ENCODE data around the gene RTF1.
"Not testable (repeated sequence)": the region's sequence is repeated elsewhere in the genome, so short reads cannot be mapped to it uniquely, and the experiment has no call there.

The RTF1 gene

GRCh38 chr15:41438206-41438605 lies 21.3 kb downstream of the RTF1 start:
- no peak for DNase-seq

- not testable (repeated sequence) for DNase-seq
Measured at GRCh38 chr15:41438745-41439144, 21.9 kb downstream of the RTF1 start.

- no peak for DNase-seq
Measured at GRCh38 chr15:41443275-41443674, 26.4 kb downstream of the RTF1 start.

GRCh38 chr15:41445399-41445798 lies 28.5 kb downstream of the RTF1 start:
- no peak for DNase-seq

GRCh38 chr15:41462084-41462795 lies 45.3 kb downstream of the RTF1 start:
- no peak for DNase-seq

- DNase-seq: no peak
Measured at GRCh38 chr15:41464889-41465580, 48.1 kb downstream of the RTF1 start.

GRCh38 chr15:41465822-41466421 lies 49.0 kb downstream of the RTF1 start:
- peak in 1 of 2 donors; percentile 26 for DNase-seq

- no peak for DNase-seq
Measured at GRCh38 chr15:41466711-41467110, 49.8 kb downstream of the RTF1 start.

GRCh38 chr15:41469644-41470043 lies 52.7 kb downstream of the RTF1 start:
- DNase-seq: not testable (repeated sequence)

- DNase-seq: no peak
Measured at GRCh38 chr15:41473418-41473817, 56.5 kb downstream of the RTF1 start.

- no peak for DNase-seq
Measured at GRCh38 chr15:41474436-41474835, 57.5 kb downstream of the RTF1 start.

- no peak for DNase-seq
Measured at GRCh38 chr15:41474941-41475340, 58.0 kb downstream of the RTF1 start.

- DNase-seq: no peak
Measured at GRCh38 chr15:41476416-41477048, 59.6 kb downstream of the RTF1 start.

GRCh38 chr15:41480396-41481140 lies 63.7 kb downstream of the RTF1 start:
- DNase-seq: no peak

- DNase-seq: no peak
Measured at GRCh38 chr15:41482110-41482877, 65.4 kb downstream of the RTF1 start.

- DNase-seq: no peak
Measured at GRCh38 chr15:41483115-41483514, 66.2 kb downstream of the RTF1 start.

GRCh38 chr15:41483519-41483918 lies 66.6 kb downstream of the RTF1 start:
- DNase-seq: no peak

GRCh38 chr15:41484937-41485625 lies 68.2 kb downstream of the RTF1 start:
- no peak for DNase-seq

- DNase-seq: no peak
Measured at GRCh38 chr15:41486286-41486685, 69.4 kb downstream of the RTF1 start.

GRCh38 chr15:41487381-41487780 lies 70.5 kb downstream of the RTF1 start:
- DNase-seq: no peak

- no peak for DNase-seq
Measured at GRCh38 chr15:41487802-41488201, 70.9 kb downstream of the RTF1 start.

Measured in stimulated activated CD4-positive, alpha-beta T cell treated with anti-CD3 and anti-CD28 coated beads, Interleukin-2, amount 100 ng/mL, for 48 hours (primary cell).